ENCODE measurements around the gene BCAP29.
"Not testable (repeated sequence)": the region's sequence is repeated elsewhere in the genome, so short reads cannot be mapped to it uniquely, and the experiment has no call there.

BCAP29 gene, protein sequence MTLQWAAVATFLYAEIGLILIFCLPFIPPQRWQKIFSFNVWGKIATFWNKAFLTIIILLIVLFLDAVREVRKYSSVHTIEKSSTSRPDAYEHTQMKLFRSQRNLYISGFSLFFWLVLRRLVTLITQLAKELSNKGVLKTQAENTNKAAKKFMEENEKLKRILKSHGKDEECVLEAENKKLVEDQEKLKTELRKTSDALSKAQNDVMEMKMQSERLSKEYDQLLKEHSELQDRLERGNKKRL

DNA sequence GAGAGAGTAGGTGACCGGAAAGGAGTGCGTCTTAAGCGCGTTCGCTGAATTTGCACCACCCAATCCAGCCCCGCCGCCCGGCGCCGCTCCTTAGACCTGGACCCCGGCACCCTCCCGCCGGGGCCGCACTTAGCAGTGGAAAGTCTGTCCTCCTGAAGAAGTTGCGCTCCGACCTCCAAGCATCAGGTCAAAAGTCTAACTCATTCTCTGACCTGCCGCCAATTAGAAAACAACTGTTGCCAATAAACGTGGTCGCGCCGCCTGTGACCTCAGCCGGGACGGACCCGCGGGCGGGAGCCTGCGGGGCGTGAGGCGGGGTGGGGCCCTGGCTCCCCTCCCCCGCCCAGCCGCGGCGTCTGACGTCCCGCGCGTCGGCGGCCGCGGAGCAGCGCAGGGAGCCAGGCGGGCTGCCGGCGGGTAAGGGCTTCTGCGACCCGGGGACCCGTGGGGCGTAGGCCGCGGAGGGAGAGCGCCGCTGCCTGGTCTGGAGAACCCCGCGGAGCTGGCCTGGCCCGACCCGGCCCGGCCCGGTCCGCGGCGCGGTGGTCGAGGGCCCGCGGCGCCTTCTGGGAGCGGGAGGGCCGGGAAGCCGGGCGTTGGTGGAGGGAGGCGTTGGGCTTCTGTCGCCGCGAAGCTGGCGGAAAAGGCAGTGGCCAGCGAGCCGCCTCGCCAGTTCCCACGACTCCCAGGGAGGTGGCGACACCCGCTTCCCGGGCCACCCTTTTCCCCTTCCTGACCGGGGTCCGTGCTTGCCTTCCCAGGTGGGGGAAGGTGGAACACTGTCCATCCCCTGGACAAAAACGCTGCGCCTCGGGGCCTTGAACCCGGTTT, at the start of gene BCAP29:
Gene BCAP29, plus strand, starts transcription at position 362 of the 831 bp plus-strand sequence. CDS start 527 bp downstream, outside the sequence.
- peak; percentile 38 for DNase-seq

DNA sequence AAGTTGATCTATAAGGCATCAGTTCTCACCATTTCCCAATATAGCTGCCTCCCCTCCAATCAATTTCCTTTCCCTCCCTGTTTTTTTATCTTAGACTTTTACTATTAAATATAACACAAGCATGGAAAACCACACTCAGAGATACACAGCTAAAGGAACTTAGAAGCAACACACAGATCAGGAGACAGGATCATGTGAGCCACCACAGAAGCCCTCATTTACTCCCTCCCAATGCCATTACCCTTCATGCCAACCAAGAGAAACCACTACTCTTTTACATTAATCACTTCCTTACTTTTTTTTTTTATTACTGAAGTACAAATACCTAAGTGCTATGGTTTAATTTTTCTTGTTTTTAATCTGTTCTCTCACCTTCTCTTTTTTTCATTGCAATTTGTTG, 49.3 kb upstream of the BCAP29 start:
- no peak for DNase-seq

DNA sequence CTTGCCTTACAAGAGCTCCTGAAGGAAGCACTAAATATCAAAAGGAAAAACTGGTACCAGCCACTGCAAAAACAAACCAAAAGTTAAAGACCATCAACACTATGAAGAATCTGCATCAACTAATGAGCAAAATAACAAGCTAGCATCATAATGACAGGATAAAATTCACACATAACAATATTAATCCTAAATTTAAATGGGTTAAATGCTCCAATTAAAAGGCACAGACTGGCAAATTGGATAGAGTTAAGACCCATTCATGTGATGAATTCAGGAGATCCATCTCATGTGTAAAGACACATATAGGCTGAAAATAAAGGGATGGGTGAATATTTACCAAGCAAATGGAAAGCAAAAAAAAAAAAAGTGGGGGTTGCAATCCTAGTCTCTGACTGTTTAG, 45.9 kb upstream of the BCAP29 start:
- no peak for DNase-seq

DNA sequence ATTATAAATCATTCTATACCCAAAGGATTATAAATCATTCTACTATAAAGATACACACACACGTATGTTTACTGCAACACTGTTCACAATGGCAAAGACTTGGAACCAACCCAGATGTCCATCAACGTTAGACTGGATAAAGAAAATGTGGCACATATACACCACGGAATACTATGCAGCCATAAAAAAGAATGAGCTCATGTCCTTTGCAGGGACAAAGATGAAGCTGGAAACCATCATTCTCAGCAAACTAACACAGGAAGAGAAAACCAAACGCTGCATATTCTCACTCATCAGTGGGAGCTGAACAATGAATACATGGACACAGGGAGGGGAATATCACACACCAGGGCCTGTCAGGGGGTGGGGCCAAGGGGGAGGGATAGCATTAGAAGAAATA, 42.8 kb upstream of the BCAP29 start:
- DNase-seq, result not testable (repeated sequence)

DNA sequence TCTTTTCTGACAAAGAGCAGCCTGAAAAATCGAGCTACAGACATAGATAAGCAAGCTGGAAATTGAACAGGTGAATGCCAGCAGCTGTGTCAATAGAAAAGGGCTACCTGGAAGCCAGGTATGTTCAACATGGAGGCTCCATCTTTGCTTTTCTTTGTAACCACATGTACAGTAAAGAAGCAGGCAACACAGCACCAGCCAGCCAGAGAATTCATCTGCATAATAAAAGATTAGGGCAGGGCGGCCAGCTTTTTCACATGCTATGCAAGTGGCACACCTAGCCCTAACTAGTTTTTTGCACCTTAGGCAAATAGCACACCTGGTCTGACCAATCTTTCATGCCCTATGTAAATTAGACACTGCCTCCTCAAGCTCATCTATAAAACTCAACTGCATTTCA, 42.0 kb upstream of the BCAP29 start:
- DNase-seq, result no peak

DNA sequence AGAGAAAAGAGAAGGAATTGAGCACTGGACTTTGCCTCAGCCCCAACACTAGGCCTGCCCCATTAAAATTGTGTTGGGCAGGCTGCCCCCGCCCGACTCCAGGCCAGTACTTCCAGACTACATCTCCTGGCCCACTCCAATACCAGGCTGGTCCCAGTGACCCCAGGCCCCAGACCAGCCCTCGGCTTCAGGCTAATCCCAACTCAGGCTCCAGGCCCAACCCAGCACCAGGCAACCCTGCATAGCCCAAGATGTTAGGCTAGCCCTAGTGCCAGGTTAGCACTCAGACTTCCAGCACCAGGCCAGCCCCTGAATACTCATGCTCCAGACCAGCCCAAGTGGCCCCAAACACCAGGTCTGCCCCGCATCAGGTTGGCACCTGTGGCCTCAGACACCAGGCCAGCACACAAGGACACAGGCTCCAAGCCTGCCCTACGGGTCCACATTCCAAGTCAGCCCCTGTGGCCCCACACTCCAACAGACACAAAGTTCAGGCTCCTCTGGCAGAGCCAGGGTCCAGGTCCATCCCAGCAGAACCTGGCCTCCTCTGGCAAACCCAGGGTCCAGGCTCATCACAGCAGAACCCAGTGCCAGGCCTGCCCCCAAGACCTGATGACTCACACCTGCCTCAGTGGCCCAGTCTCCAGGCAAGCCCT, 36.6 kb upstream of the BCAP29 start:
- DNase-seq, result no peak

DNA sequence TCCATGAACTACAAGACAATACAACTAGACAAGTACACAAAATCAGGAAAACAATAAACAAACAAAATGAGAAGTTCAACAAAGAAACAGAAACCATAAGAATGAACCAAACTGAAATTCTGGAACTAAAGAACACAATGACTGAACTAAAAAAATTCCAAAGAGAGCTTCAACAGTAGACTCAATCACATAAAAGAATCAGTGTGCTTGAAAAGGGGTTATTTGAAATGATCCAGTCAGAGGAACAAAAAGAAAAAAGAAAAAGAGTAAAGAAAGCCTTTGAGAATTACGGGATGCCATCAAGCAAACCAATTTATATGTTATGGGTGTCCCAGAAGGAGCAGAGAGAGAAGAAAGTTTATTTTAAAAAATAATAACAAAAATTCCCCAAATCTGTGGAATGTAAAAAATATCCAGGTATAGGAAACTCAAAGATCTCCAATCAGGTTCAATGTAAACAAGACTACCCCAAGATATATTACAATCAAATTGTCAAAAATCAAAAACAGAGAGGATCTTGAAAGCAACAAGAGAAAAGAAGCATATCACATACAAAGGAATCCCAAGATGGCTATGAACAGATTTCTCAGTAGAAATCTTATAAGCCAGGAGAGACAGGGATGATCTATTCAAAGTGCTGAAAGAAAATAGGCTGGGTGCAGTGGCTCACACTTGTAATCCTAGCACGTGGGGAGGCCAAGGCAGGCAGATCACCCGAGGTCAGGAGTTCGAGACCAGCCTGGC, 35.0 kb upstream of the BCAP29 start:
- no peak for DNase-seq

DNA sequence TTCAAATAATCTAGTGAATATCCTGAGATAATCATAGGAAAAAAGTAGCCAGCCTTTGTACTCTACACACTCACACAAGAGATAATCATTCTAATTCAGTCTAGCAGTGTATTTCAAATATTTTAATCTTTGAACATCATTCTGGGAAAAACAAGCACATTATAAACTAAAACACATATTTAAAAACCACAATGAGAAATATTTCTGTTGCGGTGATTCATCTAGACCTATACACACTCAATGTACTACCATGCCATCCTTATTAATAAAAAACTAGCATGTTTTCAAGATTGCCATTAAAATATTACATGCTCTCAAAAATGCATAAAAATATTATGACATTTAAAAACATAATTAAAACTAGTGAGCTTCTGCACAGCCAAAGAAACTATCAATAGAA, 28.1 kb upstream of the BCAP29 start:
- no peak for DNase-seq

DNA sequence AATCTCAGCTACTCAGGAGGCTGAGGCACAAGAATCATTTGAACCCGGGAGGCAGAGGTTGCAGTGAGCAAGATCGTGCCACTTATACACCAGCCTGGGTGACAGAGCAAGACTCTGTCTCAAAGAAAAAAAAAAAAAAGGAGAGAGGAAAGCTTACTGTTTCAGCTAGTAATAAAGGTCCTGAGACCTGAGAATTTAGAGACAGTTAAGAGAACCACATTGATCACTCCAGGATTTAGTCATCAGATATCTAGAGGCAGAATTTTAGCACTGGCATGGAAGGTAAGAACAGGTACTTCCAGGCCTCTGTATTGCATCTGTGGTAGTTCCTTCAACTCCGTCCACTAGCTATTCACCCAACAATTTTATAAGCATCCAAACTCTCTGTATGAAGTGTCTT, 24.2 kb upstream of the BCAP29 start:
- DNase-seq, result no peak

DNA sequence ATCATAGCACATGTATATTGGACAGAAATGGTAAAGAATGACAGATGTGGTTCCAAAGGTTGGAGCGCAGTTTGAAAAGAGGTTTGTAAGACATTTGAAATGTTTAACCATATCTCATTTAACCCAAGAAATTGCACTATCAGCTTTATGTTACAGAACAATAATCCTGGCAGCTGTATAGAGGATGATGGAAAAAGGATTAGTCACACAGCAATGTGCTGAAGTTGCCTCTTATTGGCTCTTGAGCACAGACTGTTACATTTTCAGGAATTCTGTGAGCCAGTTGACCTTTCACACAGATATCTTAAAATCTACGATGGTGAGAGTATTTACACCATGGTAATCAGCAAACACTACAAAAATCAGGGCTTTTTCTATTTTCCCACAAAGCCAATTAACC, 20.2 kb upstream of the BCAP29 start:
- DNase-seq, result no peak

DNA sequence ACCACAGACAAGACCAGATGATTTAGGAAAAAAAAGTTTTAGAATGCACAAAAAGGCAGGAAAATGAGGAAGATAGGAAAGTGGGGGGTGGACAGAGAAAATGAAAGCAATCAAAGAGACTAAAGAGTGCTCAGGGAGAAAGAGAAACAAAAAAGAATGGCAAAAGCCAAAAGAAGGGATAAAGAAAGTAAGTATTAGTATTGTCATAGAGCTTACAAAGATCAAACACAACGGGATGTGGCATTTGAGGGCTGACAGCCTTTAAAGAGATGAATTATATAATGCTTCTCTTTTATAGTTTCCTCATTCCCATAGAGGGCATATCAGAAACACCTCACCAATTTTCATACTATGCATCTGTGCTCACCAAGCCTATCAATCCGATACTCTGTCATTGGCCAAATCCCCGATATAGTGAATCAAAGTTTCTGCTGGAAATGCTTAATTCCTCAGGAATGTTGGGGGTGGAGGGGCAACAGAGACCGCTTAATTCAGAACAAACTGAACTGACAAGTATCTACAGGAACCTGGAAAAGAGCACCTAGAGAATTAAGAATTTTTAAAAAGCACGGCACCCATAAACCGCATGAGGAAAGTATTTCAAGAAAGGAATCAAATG, 19.0 kb upstream of the BCAP29 start:
- no peak for DNase-seq

DNA sequence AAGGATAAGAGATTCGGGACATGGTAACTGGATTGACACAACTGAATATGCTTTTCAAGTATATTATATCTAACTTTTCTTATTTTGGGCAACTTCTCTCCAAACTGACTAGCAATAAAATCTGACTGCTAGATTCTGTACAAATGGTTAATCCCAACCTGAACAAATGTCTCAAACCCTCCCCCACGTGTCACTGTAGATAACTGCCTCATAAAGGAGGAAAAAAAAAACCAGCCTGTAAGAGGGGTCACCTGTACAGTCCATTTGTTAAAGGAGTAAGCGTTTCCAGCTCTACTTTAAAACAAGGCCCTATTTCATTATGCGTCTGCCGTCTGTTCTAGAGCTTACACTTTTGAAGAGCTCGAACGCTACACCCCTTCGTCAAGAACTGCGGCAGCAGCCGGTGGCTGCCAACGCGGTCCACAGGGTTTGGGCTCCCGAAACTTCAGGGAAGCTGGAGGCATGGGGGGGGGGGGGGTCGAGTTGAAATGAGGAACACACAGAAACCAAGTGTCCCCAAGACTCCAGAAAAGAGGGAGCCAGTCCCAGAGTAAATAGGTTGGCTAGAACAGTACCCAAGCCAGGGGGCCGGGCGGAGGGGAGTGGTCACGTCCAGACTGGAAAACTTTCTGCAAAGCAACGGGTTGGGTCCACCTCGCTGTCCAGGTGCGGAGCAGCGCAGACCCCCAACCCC, 16.8 kb upstream of the BCAP29 start:
- DNase-seq, result no peak

DNA sequence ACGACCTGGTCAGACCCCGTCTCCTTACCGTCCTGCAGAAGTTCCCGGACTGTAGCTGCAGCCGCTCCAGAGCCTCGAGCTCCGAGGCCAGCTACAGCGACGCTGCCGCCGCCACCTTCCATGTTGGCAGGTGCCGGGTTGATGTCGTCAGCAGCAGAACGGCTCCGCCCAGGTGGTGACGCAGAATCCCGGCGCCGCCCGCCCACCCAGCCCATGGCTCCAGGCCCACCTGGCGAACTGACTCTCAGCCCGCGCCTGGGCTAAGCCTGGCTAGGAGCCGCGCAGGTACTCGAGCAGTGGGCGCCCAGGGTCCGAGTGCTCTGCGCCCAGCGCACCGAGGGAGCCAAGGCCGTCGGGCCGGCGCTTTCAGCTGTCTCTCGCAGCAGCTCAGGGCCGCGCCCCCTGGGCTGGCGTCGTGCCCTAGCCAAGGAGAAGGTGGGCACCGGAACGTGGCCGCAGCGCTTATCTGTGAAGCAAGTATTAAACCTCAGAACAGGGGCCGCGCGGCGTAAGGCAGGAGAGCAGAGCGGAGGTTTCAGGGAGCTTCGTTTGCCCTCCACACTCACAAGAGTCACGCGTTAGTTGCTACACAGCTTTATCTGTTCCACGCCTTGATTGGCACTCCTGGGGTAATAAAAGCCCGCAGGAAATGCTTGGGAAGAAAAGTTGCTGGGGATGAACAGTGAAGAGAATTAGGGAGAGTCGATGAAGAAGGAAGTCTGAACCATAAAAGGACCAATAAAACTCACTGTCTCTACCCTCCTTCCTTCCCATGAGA, 16.1 kb upstream of the BCAP29 start, which contains the start of the genes COG5 and DUS4L:
Gene COG5, minus strand, starts transcription at position 146 of the 778 bp plus-strand sequence. Its CDS starts 24 bp downstream, at position 122.
Gene DUS4L, plus strand, starts transcription at position 197 of the 778 bp plus-strand sequence. CDS start 3,100 bp downstream, outside the sequence.
- peak; percentile 30 for DNase-seq

DNA sequence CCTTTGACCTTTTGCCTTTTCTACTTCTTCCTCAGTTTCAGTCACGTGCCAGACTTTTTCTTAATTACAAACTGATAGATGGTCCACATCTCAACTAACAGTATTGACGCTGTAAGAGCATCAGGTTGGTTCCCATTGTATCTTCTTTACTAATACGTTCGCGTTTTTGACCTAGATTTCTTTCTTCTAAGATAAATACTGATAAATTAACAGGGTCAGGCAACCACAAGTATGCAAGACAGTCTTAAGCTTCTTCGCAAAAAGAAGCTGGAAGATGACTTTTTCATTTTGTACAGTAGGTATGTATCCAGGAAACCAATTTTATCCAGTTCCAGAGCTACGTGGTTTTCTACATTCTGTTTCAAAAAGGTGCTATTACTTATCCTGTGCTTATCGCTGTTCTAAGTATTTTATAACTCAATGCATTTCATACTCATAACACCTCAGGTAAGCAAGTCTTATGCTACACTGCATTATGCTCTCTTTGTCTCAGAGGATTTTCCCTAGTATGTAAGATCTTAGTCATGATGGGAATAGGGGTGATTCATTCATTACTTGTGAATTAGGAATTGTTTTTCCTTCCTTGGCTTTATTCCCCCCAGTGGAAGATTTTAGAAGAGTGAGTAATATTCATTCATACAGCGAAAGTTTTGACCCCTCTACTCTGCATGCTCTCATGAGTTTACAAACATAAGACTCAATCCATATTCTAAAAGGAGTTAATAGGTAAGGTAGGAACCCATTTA, 15.3 kb upstream of the BCAP29 start:
- no peak for DNase-seq

DNA sequence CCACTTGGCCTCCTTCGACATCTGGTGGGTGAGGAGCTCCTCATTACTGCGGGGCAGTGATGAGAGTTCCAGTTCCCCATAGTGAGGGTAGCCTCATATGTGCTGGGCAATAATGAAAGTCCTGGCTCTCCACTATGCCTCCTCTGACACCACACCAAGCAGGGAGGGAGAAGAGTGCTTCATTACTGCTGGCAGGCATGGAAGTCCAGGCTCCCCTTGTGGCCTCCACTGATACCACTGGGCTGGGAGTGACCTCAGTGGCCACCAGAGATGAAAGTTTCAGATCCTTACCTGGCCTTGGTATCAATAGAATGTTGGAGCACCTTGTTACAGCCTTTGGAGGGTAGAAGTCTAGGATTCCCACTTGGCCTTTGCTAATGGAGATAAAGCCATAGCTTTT, 9.7 kb upstream of the BCAP29 start:
- no peak for DNase-seq

DNA sequence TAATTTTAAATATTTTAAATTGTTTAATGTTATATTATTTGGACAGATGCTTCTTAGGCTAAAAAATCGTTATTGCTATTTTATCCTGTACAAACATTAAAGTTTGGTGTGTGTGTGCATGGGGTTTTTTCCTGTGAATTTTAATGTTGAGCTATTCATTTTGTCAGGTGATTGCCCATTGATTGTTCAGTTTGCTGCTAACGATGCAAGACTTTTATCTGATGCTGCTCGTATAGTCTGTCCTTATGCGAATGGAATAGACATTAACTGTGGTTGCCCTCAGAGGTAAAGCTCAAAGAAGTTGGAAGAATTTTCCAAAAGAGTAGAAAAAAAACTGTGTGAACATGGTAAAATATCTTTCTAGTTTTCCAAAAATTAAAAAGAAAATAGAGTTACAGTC, 6.5 kb upstream of the BCAP29 start:
- DNase-seq, result no peak

DNA sequence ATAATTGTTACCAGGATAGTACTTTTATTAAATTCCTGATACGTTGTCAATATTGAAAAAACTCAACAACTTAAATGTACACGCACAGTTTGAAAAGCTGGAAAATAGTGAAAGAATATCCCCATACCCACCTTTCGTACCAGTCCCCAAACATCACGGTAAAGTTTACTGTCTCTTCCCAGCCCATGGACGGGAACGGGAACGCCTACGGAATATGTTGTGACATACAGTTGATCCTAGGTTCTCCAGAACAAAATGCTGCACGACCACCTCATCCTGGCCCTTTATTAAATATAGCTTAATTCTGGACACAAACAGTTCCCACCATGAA, 527 bp upstream of the BCAP29 start:
- DNase-seq, result no peak

DNA sequence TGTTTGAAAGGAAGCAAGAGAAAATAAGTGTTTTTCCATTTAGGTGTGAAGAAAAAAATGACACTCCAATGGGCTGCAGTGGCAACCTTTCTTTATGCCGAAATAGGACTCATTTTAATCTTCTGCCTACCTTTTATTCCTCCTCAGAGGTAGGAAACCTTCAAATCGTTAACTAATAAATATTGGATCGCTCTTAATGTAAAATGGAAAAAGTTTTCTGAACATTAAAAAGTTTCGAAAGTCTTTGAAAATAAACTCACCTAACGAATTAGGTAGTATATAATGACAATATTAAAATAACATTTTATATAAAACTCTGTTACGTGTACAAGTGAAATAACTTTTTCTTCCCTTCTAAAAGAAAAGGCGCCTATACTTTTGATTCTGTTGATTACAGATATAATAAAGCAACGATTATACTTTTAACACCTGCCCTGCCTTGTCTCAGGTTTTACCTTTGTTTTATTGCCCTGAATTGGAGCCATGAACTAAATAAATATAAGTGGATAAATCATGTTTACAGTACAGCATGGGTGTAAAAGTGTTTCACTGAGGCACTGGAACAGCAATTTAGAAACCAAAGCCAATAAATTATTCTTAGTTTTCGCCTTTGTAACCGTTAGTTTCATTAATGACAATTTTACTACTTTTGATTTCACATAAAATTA, 804 bp downstream of the BCAP29 start:
- DNase-seq, result no peak

DNA sequence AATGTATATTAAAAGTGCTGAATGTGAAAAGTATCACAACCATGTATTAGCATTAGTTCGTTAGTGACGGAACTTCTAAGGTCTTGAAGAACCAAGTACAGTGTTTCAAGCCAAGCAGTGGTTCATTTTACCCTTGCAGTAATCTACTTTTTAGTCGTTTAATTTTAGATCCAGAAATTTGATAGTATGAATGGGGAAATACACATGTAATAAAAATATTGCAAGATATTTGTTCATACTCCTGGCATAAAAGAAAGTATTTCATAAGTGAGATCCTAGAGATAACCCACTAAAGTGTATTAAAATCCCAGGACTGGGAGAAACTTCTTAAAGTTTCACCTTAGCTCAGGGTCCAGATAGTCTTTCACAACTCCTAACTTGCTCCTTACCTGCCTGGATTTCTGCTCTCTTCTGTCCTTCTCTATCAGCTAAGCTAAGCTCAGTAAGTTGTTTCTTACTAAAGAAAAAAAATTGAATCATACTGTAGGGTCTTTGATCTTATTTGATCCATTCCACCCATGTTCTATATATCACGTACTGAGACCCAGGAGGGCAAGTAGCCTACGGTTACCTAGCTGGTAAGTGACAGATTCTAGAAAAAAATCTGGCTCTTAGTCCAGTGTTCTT, 1.5 kb downstream of the BCAP29 start:
- DNase-seq, result no peak

All from 8988T (cell line).